GM13977 (cell line): Measurements from ENCODE around the gene BAZ1A.
"Not testable (repeated sequence)": the region's sequence is repeated elsewhere in the genome, so short reads cannot be mapped to it uniquely, and the experiment has no call there.

Experiments
- DNase-seq: peaks from one replicate; pipeline ENCODE4 v3.0.0; 2012; ENCODE audit warnings: low spot score
- CTCF ChIP-seq: IDR thresholded peaks from 2 replicates; pipeline ENCODE4 v1.5.1; 2012; ENCODE audit warnings: mild to moderate bottlenecking, control low read depth; ENCODE audit not compliant: insufficient read depth; ENCODE audit errors: extremely low read depth, missing control alignments
- in situ Hi-C: fragments of 300-500 bp; cut with MboI; formaldehyde crosslinking; loops from one replicate; pipeline ENCODE4 v1.12.0; 2022; ENCODE audit warnings: low sequenced_read_pairs, low pct_unique_long_range_greater_than_20kb, mixed read lengths, inconsistent platforms; ENCODE audit not compliant: unreplicated experiment

Gene BAZ1A

DNA sequence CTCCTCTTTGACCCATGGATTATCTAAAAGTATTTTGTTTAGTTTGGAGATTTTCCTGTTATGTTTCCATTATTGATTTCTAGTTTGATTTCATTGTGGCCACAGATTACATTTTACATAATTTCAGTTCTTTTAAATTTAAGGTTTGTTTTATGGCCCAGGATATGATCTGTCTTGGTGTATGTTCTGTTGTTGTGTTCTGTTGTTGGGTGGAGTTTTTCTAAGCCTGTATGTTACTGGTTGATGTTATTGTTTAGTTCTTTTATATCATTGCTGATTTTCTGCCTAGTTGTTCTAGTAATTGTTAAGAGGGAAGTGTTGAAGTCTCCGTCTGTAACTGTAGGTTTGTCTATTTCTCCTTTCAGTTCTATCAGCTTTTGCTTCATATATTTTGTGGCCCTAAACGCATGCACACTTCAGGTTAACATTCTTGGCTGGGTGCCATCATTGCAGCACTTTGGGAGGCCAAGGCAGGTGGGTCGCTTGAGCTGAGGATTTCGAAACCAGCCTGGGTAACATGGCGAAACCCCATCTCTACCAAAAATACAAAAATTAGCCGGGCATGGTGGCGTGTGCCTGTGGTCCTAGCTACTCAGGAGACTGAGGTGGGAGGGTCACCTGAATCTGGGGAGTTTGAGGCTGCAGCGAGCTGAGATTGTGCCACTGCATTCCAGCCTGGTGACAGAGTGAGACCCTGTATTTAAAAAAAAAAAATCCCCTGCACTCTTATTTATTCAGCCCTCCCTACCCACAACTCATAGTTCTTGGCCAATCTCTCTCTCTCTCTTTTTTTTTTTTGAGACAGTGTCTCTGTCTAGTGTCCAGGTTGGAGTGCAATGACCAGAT is 132.7 kb downstream of the BAZ1A start:
- DNase-seq = no peak

DNA sequence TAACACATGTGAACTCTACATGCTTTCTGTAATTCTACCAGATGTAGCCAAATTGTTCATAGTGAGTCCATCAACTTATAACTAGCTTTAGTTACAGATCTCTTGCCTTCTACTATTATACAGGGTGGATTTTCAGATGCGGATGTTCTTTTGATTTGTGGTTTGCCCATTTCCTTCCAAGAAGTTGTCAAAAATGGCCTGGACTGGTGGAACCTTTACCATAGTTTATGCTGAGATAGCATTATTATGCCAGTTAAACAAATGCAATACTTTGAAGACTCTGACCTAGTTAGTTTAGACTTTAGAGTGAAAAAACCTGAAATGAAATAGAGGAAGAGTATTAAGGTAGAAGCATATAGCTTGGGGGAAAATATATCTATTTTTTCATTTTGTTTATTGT is 133.3 kb downstream of the BAZ1A start:
- in situ Hi-C loops = no loop called here
- DNase-seq = no peak
- TF ChIP-seq CTCF = no peak

More for the DNA sequence above, 132.7 kb downstream of the BAZ1A start:
- TF ChIP-seq CTCF = no peak
- in situ Hi-C loops = no loop called here

DNA sequence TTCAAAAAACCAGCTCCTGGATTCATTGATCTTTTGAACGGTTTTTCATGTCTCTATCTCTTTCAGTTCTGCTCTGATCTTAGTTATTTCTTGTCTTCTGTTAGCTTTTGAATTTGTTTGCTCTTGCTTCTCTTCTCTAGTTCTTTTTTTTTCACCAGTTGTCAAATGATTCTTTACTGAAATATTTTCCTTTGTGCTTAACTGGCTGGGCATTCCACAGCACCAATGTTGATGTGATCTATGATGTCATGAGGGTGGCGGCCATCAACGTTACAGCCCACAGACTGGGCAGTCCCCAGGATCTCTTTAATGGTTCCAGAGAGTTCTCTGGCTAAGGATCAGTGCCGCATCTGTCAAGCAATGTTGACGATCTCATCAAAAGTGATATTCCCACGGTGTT is 135.0 kb downstream of the BAZ1A start:
- in situ Hi-C loops, DNase-seq: not testable (repeated sequence)

GRCh38 chr14:34737079-34737478 is 138.1 kb downstream of the BAZ1A start:
- in situ Hi-C loops, DNase-seq: not testable (repeated sequence)

DNA sequence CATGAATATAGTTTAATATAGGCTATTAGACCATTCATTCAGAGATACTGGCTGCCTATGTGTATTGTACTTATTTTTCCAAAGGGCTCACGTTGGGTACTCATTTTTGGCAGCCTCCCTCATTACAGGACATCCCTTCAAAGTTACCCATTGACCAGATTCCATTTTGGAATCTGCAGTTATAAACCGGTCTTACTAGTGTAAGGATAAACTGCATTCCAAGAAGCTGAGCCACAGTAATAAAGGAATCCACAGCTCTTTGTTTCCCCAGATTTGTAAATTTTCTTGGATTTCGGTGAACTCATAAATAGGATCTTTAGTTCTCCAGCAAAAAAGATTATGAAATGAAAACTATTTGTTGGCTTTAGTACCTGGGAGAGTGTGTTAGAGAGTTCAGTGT is 141.9 kb downstream of the BAZ1A start:
- in situ Hi-C loops = no loop called here
- DNase-seq = no peak
- TF ChIP-seq CTCF = no peak

- TF ChIP-seq CTCF = no peak
- in situ Hi-C loops = no loop called here
- no peak for DNase-seq
Observed at GRCh38 chr14:34732802-34733201, 142.4 kb downstream of the BAZ1A start.

DNA sequence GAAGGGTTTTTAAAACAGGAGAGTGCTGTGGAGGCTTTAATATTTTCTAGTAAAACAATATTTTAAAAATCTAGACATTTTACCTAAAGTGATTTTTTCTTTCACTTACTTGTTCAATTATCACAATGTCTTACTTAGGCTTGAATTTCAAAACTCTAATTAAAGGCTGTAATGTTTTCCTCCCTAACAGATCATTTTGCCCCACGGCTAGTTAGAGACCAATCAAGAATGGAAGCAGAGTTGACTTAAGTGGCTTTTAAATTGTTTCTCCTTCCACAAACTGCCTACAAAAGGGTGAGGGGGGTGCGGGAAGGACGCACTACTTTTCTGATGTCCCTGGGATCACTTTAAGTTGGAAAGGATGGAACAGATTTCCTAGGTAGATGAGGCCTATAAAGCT is 151.3 kb downstream of the BAZ1A start:
- DNase-seq = no peak
- in situ Hi-C loops = loop anchor here (10.0 kb wide), 1 partner anchor 49 kb away; no protein-coding TSS in a partner anchor
- TF ChIP-seq CTCF = no peak
